DOHH2 (cell line): Measurements from ENCODE around the gene C3orf22.

ENCODE experiments used
- H3F3A ChIP-seq: fragments of 200-600 bp; sonication (generic), shearing (Covaris generic); 2 replicates; pipeline ENCODE4 v1.6.0; 2016; ENCODE audit warnings: antibody characterized with exemption, mild to moderate bottlenecking; ENCODE audit not compliant: control insufficient read depth, insufficient read depth
- H3K27ac ChIP-seq: fragments of 200-600 bp; sonication (generic); 2 replicates; pipeline ENCODE4 v1.5.1; 2014; ENCODE audit warnings: low read depth, mild to moderate bottlenecking, low read length, moderate library complexity
- H3K27me3 ChIP-seq: fragments of 200-600 bp; sonication (generic); 2 replicates; pipeline ENCODE4 v1.6.1; 2014; ENCODE audit warnings: mild to moderate bottlenecking, low read length, mixed read lengths; ENCODE audit not compliant: control insufficient read depth
- H3K36me3 ChIP-seq: fragments of 200-600 bp; sonication (generic); 2 replicates; pipeline ENCODE4 v1.6.1; 2014; ENCODE audit warnings: mild to moderate bottlenecking, low read length, moderate library complexity, mixed read lengths; ENCODE audit not compliant: control insufficient read depth
- H3K4me1 ChIP-seq: fragments of 200-600 bp; sonication (generic); 2 replicates; pipeline ENCODE4 v1.6.1; 2014; ENCODE audit warnings: mild to moderate bottlenecking, low read length, mixed read lengths; ENCODE audit not compliant: control insufficient read depth
- H3K4me2 ChIP-seq: fragments of 200-600 bp; sonication (generic); 2 replicates; pipeline ENCODE4 v1.6.0; 2014; ENCODE audit warnings: mild to moderate bottlenecking, low read length, moderate library complexity
- H3K4me3 ChIP-seq: fragments of 200-600 bp; sonication (generic); 2 replicates; pipeline ENCODE4 v1.5.1; 2014; ENCODE audit warnings: mild to moderate bottlenecking, low read length, mixed read lengths
- H3K79me2 ChIP-seq: fragments of 200-600 bp; sonication (generic); 2 replicates; pipeline ENCODE4 v1.6.1; 2014; ENCODE audit warnings: mild to moderate bottlenecking, low read length, mixed read lengths; ENCODE audit not compliant: control insufficient read depth
- H3K9me2 ChIP-seq: fragments of 200-600 bp; sonication (generic); replicated peaks from 2 replicates; pipeline ENCODE4 v1.6.1; 2014; ENCODE audit warnings: mild to moderate bottlenecking, low read length, mixed read lengths; ENCODE audit not compliant: control insufficient read depth
- H3K9me3 ChIP-seq: fragments of 200-600 bp; sonication (generic); 2 replicates; pipeline ENCODE4 v1.6.1; 2014; ENCODE audit warnings: antibody characterized with exemption, low read length, mixed read lengths; ENCODE audit not compliant: control insufficient read depth, insufficient read depth
- H4K20me1 ChIP-seq: fragments of 200-600 bp; sonication (generic); 2 replicates; pipeline ENCODE4 v1.6.0; 2014; ENCODE audit warnings: low read depth, mild to moderate bottlenecking, antibody characterized with exemption, low read length, moderate library complexity; ENCODE audit not compliant: control insufficient read depth, insufficient read depth
- EZH2phosphoT487 ChIP-seq: fragments of 200-600 bp; sonication (generic); IDR thresholded peaks from 2 replicates; pipeline ENCODE4 v1.6.1; 2017; ENCODE audit warnings: borderline replicate concordance, mild to moderate bottlenecking, antibody characterized with exemption, low read length, moderate library complexity, mixed read lengths
- TF ChIP-seq, protein P1 (sequence below): fragments of 200-600 bp; sonication (generic); IDR thresholded peaks from one replicate; pipeline ENCODE4 v1.5.1; 2014; ENCODE audit warnings: antibody characterized with exemption, mild to moderate bottlenecking, low read depth, low read length; ENCODE audit not compliant: poor library complexity, severe bottlenecking

Gene C3orf22

DNA sequence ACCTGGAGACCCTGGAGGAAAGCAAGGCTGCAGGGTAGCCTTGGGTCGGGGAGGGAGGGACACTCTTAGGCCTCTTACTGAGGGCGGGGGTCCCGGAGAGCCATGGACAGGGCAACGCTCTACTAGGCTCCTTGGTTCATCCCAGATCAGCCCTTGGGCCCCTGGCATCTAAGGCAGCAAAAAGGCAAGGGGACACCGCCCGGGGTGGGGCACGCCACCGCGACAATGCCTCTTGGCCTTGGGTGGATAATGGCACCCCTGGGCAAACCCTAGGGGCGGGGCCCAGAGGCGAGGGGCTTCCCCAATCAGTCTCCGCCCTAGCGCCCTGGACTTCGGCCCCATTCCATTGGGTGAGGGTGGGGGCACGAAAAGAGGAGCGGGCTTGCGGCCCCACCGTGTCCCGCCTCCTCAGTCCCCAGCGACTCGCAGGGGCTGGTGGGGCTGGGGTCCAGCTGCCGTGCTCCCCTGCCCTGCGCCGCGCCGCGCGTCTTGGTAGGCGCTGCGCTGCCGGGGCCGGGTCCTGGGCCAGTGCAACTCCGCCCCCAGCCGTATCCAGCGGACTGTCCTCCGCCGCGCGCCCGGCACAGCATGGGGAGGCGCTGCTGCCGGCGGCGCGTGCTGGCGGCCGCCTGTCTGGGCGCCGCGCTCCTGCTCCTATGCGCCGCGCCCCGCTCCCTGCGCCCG is 34.8 kb downstream of the C3orf22 start, which contains the start of gene CHST13:
Gene CHST13 (plus strand): TSS at position 411 of the 684 bp plus-strand sequence. CDS start 178 bp downstream, at position 589.
- no peak within 1 kb of the TSS for H3K4me3 ChIP-seq
- H3K4me2 ChIP-seq, result no peak within 1 kb of the TSS
- H3K36me3 ChIP-seq, result no peaks in the 10 kb centered on the region
- H3K79me2 ChIP-seq, result no peaks in the 10 kb centered on the region
- no peaks in the 10 kb centered on the region for H3K9me3 ChIP-seq
- no peaks in the 10 kb centered on the region for H3K4me1 ChIP-seq
- no peaks in the 10 kb centered on the region for H3K27me3 ChIP-seq
- H3K9me2 ChIP-seq, result no peaks in the 10 kb centered on the region
- H3F3A ChIP-seq, result no peaks in the 10 kb centered on the region
- no peak for TF ChIP-seq EZH2phosphoT487
- TF ChIP-seq, protein P1, sequence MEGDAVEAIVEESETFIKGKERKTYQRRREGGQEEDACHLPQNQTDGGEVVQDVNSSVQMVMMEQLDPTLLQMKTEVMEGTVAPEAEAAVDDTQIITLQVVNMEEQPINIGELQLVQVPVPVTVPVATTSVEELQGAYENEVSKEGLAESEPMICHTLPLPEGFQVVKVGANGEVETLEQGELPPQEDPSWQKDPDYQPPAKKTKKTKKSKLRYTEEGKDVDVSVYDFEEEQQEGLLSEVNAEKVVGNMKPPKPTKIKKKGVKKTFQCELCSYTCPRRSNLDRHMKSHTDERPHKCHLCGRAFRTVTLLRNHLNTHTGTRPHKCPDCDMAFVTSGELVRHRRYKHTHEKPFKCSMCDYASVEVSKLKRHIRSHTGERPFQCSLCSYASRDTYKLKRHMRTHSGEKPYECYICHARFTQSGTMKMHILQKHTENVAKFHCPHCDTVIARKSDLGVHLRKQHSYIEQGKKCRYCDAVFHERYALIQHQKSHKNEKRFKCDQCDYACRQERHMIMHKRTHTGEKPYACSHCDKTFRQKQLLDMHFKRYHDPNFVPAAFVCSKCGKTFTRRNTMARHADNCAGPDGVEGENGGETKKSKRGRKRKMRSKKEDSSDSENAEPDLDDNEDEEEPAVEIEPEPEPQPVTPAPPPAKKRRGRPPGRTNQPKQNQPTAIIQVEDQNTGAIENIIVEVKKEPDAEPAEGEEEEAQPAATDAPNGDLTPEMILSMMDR, result no peak
- H4K20me1 ChIP-seq, result no peaks in the 10 kb centered on the region
- no peak within 1 kb of the TSS for H3K27ac ChIP-seq

DNA sequence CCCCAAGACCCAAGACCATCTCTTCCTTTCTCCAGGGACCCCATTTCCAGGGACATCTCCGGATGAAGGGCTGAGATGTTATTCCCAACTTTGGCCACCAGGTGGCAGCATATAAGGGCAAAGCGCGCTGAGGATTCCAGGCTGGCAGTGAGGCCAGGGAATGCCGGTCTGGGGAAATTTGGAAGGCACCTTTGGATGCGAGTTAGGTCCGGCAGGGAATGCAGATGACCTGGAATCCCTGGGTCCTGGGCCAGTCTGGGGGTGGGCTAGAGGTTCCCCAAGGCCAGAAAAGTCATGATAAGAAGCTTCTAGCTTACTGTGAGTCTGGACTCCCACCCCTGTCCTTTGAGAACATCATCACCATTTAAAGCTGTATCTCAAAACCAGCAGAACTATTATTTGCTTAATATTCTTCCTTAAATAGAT is 36.4 kb downstream of the C3orf22 start:
- TF ChIP-seq, protein P1, result peak; percentile 92
- no peak for TF ChIP-seq EZH2phosphoT487
- Histone ChIP-seq H3K27ac (no peak overlapping the region), H3F3A (no peaks in the 10 kb centered on the region), H3K79me2 (no peaks in the 10 kb centered on the region), H3K4me3 (no peak overlapping the region), H3K27me3 (no peaks in the 10 kb centered on the region), H3K4me1 (no peaks in the 10 kb centered on the region), H3K9me3 (no peaks in the 10 kb centered on the region), H3K36me3 (no peaks in the 10 kb centered on the region), H3K4me2 (no peak overlapping the region), H3K9me2 (no peaks in the 10 kb centered on the region), H4K20me1 (no peaks in the 10 kb centered on the region)

DNA sequence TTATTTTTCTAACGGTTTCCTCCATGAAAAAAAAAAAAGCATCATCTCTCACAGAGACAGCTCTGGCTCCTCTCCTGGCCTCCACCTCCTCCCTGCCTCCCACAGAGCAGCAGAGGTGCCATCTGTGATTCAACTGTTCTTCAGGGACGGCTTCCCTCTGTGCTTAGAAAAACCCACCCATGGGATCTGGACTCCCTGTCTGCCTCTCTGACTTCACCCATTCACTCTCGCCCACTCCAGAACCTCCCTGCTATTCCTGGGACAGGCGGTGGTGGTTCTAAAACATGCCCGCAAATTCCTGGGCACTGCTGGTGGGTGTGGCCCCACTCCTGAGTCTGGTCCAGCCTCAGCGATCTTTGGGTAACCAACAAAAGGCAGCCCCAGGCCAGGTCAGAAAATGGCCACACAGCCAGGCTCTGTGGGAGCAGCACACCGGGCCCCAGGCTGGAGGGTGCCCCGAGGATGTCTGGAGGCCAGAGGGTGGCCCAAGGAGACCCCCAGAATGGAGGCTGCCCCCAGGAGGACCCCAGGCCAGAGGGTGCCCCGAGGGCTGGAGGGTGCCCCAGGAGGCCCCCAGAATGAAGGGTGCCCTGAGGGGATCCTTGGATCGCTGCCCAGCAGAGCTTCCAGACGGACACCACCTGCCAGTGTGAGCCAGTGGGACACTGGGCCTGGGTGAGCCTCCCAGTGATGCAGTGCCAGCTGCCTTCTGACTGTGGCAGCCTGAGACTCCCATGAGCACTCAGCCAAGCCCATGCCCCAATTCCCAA is 37.4 kb downstream of the C3orf22 start:
- Histone ChIP-seq H4K20me1 (no peaks in the 10 kb centered on the region), H3K4me3 (no peak overlapping the region), H3K27ac (no peak overlapping the region), H3K4me1 (no peaks in the 10 kb centered on the region), H3K79me2 (no peaks in the 10 kb centered on the region), H3K27me3 (no peaks in the 10 kb centered on the region), H3F3A (no peaks in the 10 kb centered on the region), H3K9me2 (no peaks in the 10 kb centered on the region), H3K9me3 (no peaks in the 10 kb centered on the region), H3K36me3 (no peaks in the 10 kb centered on the region), H3K4me2 (no peak overlapping the region)
- no peak for TF ChIP-seq EZH2phosphoT487
- TF ChIP-seq, protein P1, result no peak
